SW 1271 (cell line): ENCODE results near the gene EEF1AKMT4.

Experiments
- DNase-seq, 2 experiments: peaks; one replicate each; lab custom pipeline; 2025; lab: John Stamatoyannopoulos, UW

The EEF1AKMT4 gene

GRCh38 chr3:184249412-184250166, at the start of gene EEF1AKMT4:
Gene EEF1AKMT4, plus strand, starts transcription at chr3:184249672. Its CDS starts 23 bp downstream, at chr3:184249695.
- DNase-seq, result peak; percentile 93 to 98

GRCh38 chr3:184200825-184201224, 48.6 kb upstream of the EEF1AKMT4 start:
- no peak for DNase-seq

GRCh38 chr3:184203526-184203925, 45.9 kb upstream of the EEF1AKMT4 start:
- DNase-seq, result no peak

- no peak for DNase-seq
Measured at GRCh38 chr3:184209146-184209923, 40.1 kb upstream of the EEF1AKMT4 start.

- no peak for DNase-seq
Measured at GRCh38 chr3:184211297-184211696, 38.2 kb upstream of the EEF1AKMT4 start.

GRCh38 chr3:184211718-184212117, 37.8 kb upstream of the EEF1AKMT4 start:
- no peak for DNase-seq

- no peak for DNase-seq
Measured at GRCh38 chr3:184218814-184219213, 30.7 kb upstream of the EEF1AKMT4 start.

GRCh38 chr3:184222521-184222920, 27.0 kb upstream of the EEF1AKMT4 start:
- no peak for DNase-seq

GRCh38 chr3:184223946-184224345, 25.5 kb upstream of the EEF1AKMT4 start:
- no peak for DNase-seq

GRCh38 chr3:184227481-184227935, 22.0 kb upstream of the EEF1AKMT4 start:
- DNase-seq, result peak; percentile 14 to 43

- DNase-seq, result no peak
Measured at GRCh38 chr3:184228376-184229137, 20.9 kb upstream of the EEF1AKMT4 start.

GRCh38 chr3:184229394-184230080, 19.9 kb upstream of the EEF1AKMT4 start, which contains the start of gene VWA5B2:
Gene VWA5B2, plus strand, starts transcription at chr3:184229585. Its CDS starts 944 bp downstream, at chr3:184230529.
- peak in 1 of 2 experiments; percentile 67 for DNase-seq

- no peak for DNase-seq
Measured at GRCh38 chr3:184230081-184230602, 19.3 kb upstream of the EEF1AKMT4 start.

- no peak for DNase-seq
Measured at GRCh38 chr3:184230603-184231528, 18.6 kb upstream of the EEF1AKMT4 start.

- no peak for DNase-seq
Measured at GRCh38 chr3:184231671-184232070, 17.8 kb upstream of the EEF1AKMT4 start.

- no peak for DNase-seq
Measured at GRCh38 chr3:184233127-184233843, 16.2 kb upstream of the EEF1AKMT4 start.

GRCh38 chr3:184234224-184234623, 15.2 kb upstream of the EEF1AKMT4 start:
- DNase-seq, result peak; percentile 54 to 61

- no peak for DNase-seq
Measured at GRCh38 chr3:184234671-184235380, 14.6 kb upstream of the EEF1AKMT4 start.
